DMS53 (cell line): Measurements from ENCODE around the gene RASA1.

Experiments used
- DNase-seq: peaks from one replicate; lab custom pipeline; 2025; lab: John Stamatoyannopoulos, UW

RASA1 gene

GRCh38 chr5:87361031-87361445, 93.4 kb downstream of the RASA1 start:
- DNase-seq, result no peak

DNA sequence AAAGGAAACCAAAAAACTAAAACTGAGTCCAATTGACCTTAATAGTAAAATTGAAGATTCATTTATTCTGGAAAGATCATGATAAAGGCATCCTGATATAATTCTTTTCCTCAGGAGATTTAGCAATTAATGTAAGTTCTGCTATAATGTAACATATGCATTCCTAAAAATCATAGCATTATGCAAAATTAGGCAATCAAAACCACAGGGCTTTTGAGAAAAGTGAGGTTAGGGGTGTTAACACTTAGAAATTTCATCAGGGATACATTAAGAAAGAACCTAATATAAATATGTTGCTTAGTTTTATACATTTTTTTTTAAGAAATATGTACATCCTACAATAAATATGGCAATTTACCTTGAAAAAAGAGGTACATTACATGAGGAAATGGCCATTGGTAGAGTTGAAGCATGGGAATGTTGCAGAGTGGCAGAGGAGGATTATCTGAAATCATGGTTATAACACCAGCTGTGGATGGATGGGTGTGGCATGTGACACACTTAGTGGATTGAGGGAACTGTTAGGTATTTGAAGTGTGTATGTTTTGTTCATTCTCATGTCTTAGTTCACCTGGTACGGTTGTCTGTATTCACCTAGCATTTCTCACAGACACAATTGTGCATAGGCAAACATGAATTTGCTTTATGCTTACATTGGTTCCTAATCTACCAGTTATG, 94.0 kb downstream of the RASA1 start:
- DNase-seq, result no peak

DNA sequence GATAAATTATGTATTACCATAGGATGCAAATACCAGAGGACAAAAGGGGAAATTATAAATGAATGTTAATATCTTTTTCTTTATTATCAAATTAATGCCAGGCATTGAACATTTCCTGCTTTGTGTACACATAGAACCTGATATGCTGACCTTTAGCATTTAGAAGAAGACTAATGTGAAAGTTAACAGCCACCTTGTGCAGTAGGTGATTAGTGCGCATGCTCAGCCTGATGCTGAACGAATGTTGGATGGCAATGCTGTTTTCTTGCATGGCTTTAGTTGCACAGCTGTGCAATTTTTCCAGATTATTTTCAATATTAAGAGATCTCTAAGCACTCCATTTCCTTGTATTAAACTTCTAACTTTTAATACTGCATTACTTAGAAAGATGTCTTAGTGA, 99.6 kb downstream of the RASA1 start:
- DNase-seq, result no peak

DNA sequence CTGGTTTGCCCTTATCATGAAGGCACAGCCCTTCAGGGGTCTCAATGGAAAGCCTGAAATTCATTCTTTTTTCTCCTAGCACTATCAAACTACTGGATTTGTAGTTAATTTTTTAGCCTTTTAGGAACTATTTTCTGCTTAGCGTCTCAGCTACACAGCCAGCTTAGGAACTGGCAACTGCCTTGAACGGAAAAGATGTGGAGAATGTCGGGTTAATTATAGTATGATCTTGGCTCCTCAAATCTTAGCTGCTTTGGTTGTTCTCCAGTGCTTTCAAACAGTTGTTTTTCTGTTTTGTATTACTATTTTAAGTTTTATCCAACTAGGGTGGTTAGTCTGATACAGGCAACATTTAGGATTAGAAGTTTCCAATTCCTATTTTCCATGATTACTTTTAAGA, 100.9 kb downstream of the RASA1 start:
- no peak for DNase-seq

DNA sequence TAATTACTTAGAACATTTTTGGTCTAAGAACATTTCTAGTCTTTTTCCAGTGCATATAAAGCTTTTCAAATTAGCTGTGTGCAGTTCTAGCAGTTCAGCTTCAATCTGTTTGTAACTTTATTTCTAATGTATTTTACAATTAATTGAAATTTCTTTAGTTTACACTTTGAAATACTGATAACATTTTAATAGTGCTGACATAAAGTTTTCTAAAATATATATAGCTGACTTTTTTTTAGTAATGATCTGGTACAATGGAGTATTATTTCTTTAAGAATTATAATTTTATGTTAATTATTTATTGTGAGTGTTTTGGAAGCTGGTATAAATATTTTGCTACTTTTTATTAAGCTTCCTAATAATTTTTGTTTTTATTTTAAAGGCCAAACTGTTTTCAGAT, 101.7 kb downstream of the RASA1 start:
- no peak for DNase-seq

- no peak for DNase-seq
These were observed 105.0 kb downstream of the RASA1 start for GRCh38 chr5:87372705-87373104.

DNA sequence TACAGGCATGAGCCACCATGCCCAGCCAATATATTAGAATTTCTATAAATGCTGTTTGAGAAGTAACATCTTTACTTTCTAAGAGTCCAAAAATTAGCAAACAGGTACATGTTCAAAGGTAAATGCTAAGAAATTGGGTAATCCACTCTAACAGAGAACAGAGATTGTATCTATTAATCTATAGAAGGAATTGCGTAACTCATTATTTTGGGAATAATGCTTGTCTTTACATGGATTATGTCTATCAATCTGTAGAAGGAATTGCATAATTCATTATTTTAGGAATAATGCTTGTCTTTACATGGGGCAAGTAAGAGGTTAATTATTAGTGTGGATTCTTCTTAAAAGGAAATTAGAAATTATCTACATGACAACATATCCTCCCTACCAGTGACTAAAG, 114.5 kb downstream of the RASA1 start:
- no peak for DNase-seq

GRCh38 chr5:87383216-87383615, 115.5 kb downstream of the RASA1 start:
- DNase-seq, result no peak

GRCh38 chr5:87385802-87386201, 118.1 kb downstream of the RASA1 start:
- no peak for DNase-seq

DNA sequence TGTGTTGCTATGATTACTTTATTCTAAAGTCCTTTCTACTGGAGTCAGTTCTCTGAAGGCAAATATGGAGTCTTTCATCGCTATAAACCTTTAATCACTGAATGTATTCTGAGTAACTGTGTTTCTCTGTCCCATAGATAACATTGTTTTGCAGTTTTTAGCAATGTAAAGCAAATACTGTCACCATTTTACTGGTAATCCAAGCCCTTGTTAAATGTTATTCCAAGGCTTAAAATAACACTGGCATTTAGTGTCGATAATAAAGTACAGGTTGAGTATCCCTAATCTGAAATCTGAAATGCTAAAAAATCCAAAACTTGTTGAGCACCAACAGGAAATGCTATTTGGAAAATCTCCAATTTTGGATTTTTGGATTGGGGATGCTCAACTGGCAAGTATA, 120.4 kb downstream of the RASA1 start:
- DNase-seq, result no peak

DNA sequence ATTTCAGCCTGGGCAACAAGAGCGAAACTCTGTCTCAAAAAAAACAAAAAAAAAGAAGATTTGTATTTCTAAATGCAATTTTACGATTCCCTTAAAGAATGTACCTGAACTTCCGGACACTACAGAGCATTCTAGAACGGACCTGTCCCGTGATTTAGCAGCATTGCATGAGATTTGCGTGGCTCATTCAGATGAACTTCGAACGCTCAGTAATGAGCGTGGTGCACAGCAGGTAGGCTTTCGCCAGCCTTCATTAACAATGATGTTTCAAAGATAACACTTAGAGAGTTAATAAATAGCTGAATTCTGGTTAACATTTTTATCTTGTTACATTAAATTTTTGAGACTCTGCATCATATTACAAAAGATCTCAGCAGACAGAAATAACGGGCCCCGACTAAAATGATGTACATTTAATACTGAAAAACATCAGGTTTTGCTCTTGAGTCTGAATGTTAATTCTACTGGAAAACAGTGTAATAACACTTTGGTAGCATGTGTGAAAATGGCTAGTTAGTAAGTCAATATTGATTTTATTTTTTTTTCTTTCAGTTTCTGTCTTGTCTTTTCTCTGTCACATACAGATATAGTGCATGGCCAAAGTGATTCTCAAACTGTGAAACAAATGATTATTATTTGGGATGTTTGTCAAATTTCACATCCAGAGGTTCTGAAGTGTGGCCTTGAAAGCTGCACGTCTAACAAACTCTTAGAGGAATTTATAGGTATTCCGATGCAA, 121.8 kb downstream of the RASA1 start:
- DNase-seq, result peak; percentile 4

GRCh38 chr5:87390075-87390474, 122.4 kb downstream of the RASA1 start:
- DNase-seq, result no peak

DNA sequence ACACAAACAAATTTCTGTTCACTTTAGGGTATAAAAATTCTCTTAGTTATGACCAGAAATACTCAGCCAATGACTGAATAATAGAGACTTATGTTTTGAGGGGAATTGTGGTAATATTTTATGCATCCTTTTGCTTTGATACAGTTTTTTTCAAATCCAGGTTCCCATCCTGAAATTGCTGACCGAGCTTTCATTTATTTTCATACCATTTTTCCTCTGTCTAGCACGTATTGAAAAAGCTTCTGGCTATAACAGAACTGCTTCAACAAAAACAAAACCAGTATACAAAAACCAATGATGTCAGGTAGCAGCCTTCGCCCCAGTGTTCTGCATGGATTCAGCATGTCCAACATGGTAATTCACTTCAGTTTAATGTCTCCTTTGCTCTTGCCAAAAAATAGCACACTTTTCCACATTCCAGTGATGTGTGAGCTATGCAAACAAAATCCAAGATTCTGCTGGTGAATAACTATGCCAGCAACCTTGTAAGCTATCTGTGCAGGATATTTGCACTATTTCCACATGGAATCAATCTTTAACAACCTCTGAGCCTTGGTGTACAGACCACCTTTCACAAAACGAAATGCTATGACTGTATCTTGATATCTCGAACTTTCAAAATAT, 123.0 kb downstream of the RASA1 start:
- no peak for DNase-seq

GRCh38 chr5:87392170-87392569, 124.5 kb downstream of the RASA1 start:
- no peak for DNase-seq

- DNase-seq, result no peak
These were observed 125.1 kb downstream of the RASA1 start for GRCh38 chr5:87392801-87393200.

DNA sequence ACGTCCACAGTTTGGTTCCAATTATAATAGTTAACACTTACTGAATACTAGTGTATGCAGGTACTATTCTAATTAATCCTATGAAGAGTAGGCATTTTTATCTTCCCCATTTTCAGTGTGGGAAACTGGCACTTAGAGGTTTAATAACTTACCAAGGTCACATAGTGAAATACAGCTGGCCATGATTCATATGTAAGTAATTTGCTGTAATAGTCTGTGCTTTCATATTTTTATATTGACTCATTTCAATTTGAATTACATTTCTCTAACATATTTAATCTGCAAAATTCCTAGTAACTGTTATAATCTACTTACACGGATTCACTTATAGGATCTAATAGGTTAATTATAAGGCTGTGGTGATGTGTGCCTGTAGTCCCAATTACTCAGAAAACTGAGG, 125.6 kb downstream of the RASA1 start:
- DNase-seq, result no peak

- DNase-seq, result no peak
These were observed 126.9 kb downstream of the RASA1 start for GRCh38 chr5:87394411-87395165.

- no peak for DNase-seq
These were observed 131.4 kb downstream of the RASA1 start for GRCh38 chr5:87398981-87399614.

- DNase-seq, result no peak
These were observed 132.0 kb downstream of the RASA1 start for GRCh38 chr5:87399720-87400119.

GRCh38 chr5:87400305-87400899, 132.7 kb downstream of the RASA1 start:
- peak; percentile 72 for DNase-seq

DNA sequence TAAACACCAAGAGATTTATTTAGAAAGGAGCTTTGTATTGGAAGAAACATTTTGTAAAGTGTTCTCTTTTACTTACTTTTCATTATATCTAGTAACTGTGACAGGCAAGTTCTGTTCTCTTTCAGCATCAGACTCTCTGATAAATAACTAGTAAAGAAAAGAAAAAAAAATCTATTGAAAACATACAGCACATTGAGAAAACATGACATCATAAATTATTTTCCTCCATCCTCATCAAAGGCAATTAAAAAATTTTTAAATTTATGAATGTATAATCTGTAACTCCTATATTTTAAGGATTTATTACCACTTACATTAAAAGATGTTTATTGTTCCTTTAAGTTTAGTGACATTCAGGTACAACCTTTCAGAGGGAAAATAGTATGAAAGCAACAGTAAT, 133.9 kb downstream of the RASA1 start:
- no peak for DNase-seq

DNA sequence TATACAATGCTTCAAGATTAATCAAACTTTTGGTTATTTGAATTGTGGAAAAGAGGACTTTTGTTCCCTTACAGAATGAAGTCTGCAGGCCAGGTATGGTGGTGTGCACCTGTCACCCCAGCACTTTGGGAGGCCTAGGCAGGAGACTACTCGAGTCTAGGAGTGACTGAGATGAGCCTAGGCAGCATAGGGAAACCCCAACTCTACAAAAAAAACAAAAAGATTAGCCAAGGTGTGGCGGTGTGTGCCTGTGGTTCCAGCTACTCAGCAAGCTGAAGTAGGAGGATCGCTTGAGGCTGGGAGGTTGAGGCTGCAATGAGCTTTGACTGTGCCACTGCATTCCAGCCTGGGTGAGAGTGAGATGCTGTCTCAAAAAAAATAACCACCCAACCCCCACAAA, 135.7 kb downstream of the RASA1 start:
- DNase-seq, result no peak
